ENCODE results near the gene ZNF157. TPM values are rescaled to one million over a fixed set of nuclear protein-coding genes. Genes with fewer than 3 reads are reported as not detected.

The ZNF157 gene
- total RNA-seq, 1 donor from 2014 or later = 4.9 TPM

DNA sequence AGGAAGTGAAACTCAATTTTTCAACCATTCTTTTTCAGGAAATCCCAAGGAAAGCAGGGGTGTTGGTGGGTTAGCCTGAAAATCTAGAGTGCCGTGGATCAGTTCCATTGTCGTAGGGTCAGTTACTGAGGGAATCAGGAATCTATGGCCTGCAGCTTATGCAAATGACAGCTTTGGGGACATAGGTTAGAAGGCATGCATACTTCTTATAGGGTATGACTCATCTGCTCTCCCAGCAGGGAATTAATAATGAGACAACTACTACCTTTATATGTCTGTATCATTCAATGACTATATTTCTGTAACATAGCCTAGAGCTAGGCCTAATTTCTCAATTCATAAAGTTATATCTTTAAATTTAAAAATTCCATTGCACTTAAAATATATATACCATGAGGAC, 76.1 kb downstream of the ZNF157 start:
- DNase-seq (ENCODE audit: low spot score in 2 of 2) (no peak), FAIRE-seq (no peak)

DNA sequence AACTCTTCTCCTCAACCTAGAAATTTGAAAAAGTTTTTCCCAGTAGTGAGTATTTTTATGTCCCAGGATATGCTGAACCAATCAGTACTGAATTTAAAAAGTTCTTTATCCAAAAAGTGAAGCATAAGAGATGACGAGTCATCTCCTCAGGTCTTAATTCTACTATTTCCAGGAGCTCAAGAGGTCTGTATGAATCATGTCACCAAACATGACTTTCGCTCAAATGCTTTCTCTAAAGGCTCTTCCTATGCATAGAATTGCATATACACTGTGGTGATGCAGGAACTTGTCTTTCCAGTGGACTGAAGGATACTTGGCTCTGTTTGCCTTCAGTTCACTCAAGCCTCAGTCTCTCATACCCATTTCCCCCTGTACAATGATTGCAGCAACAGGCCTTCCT, 76.6 kb downstream of the ZNF157 start:
- no peak for FAIRE-seq
- DNase-seq (ENCODE audit: low spot score in 2 of 2) = no peak

DNA sequence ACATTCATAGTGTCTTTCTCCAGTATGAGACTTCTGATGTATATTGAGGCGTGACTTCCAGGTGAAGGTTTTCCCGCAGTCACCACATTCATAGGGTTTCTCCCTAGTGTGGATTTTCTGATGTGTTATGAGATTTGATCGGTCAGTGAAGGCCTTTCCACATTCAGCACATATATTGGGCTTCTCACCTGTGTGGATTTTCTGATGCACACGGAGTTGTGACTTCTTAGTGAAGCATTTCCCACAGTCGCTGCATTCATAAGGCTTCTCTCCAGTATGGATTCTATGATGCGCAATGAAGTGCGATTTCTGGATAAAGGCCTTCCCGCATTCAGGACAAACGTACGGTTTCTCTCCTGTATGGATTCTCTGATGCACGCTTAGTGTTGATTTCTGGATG, 77.2 kb downstream of the ZNF157 start:
- DNase-seq (ENCODE audit: low spot score in 2 of 2) (no peak), FAIRE-seq (no peak)

DNA sequence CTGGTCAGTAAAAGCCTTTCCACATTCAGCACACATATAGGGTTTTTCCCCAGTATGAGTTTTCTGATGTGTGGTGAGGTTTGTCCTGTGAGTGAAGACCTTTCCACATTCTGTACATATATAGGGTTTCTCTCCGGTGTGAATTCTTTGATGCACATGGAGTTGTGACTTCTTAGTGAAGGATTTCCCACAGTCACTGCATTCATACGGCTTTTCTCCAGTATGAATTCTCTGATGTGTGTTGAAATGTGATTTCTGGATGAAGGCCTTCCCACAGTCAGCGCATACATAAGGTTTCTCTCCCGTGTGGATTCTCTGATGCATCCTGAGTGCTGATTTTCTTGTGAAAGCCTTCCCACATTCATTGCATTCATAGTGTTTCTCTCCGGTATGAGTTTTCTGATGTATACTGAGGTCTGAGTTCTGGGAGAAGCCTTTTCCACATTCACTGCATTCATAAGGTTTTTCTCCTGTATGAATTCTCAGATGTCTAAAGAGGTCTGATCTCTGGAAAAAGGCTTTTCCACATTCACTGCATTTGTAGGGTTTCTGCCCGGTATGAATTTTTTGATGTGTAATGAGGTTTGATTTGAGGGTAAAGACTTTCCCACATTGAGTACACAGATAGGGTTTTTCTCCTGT, 77.9 kb downstream of the ZNF157 start:
- no peak for DNase-seq (ENCODE audit: low spot score in 2 of 2)
- FAIRE-seq = no peak

DNA sequence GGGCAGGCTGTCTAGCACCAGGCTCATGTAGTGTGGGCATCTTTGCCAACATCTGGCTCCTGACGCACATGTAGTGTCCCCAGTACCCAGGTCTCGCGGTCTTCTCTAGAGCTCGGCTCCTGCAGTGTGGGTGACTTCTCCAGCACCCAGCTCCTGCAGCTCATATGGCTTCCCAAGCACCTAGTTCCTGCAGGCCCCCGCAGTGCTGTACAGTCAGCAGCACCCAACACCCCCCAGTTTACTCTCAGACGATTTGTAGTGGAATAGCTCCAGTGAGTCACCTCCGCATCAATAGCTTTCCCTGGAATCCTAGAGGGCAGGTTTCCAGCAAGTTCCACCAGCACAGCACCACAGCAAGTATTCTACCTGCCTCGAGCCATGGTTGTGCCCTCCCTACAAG, 81.7 kb downstream of the ZNF157 start:
- DNase-seq (ENCODE audit: low spot score in 2 of 2) = no peak
- FAIRE-seq = no peak

DNA sequence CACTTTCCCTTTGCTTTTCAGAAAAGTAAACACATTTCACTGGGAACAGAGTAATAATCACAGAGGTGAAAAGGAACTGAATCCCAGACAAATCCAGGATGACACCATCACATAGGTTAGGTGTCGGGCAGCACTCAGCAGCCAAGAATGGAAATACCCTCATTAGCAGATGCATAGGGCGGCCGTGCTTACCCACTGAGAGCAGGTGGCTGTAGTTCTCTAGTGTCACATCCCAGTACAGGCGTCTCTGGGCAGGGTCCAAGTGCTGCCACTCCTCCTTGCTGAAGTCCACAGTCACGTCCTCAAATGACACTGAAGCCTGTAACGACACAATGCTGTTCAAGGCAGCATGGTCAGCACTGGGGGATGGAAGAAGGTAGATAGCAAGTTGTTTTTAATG, 85.7 kb downstream of the ZNF157 start:
- no peak for DNase-seq (ENCODE audit: low spot score in 2 of 2)
- no peak for FAIRE-seq

DNA sequence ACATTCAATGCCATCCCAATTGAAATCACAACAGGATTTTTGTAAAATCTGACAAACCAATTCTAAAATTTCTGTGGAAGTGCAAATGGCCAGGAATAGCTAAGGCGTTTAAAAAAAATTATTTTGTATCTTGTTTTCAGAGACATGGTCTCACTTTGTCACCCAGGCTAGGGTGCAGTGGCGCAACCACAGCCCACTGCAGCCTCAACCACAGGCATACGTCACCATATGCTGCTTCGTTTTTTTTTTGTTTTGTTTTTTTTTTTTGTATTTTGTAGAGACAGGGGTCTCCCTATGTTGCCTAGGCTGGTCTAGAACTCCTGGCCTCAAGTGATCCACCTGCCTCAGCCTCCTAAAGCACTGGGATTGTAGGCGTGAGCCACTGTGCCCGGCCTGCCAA, 88.2 kb downstream of the ZNF157 start:
- no peak for FAIRE-seq

DNA sequence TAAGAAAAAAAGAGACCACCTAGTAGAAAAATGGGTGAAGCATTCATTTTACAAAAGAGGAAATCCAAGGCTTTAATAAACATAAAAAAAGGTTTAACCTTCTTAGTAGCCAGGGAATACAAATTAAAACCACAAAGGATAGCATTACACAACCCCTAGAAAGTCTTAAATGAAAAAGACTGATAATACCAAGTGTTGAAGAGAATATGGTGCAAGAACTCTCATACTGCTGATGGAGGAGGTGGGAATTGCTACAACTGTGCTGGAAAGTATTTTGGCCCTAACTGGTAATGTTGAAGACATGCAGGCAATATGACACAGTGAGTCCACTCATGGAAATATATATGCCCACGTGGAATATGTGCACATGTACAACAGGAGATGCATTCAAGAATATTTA, 90.2 kb downstream of the ZNF157 start:
- DNase-seq (ENCODE audit: low spot score in 2 of 2) (no peak), FAIRE-seq (no peak)

More for the DNA sequence above, 88.2 kb downstream of the ZNF157 start:
- DNase-seq (ENCODE audit: low spot score in 2 of 2) = no peak

Small RNA genes lying within 50 kb of the gene (small RNA-seq; reads per million reads assigned to genes)
- gene SNORA11C = 0.23 reads per million

Other genes starting within 250 kb of the ZNF157 start
- gene NDUFB11, start 225.9 kb upstream of the ZNF157 start, total RNA-seq = 88.0 TPM
- 37.9 TPM for gene RBM10, start 225.4 kb upstream of the ZNF157 start, total RNA-seq
- gene UBA1, start 176.7 kb upstream of the ZNF157 start, total RNA-seq = 122 TPM
- gene CDK16, start 151.9 kb upstream of the ZNF157 start, total RNA-seq = 66.4 TPM
- 181 TPM for gene USP11, start 137.6 kb upstream of the ZNF157 start, total RNA-seq
- gene ZNF41, start 112.6 kb downstream of the ZNF157 start, total RNA-seq = 12.2 TPM
- 4.5 TPM for gene ARAF, start 190.6 kb downstream of the ZNF157 start, total RNA-seq
- gene TIMP1, start 211.9 kb downstream of the ZNF157 start, total RNA-seq = 2.9 TPM
- 14.7 TPM for gene SYN1, start 249.3 kb downstream of the ZNF157 start, total RNA-seq